Measurements from ENCODE around the gene MPPED1. TPM values are rescaled to one million over a fixed set of nuclear protein-coding genes. Genes with fewer than 3 reads are reported as not detected.

Gene MPPED1
- total and polyA plus RNA-seq, 2 of the 13 experiments (the other 11 are each of a cell fraction or from before 2014, with no cell fraction given), result 0.77 TPM; not detected in 1

GRCh38 chr22:43396934-43397457, 14.8 kb upstream of the MPPED1 start (continued):
- TF ChIP-seq ZBTB2 (CRISPR knock-in tag; IDR thresholded peaks at IDR 0.05; ENCODE audit: low read depth), result no peak
- no peak for TF ChIP-seq PRPF4 (IDR thresholded peaks at IDR 0.05; ENCODE audit: low read depth, low read length, poor library complexity, severe bottlenecking)
- TF ChIP-seq ZMAT5 (CRISPR knock-in tag; IDR thresholded peaks at IDR 0.05; ENCODE audit: borderline replicate concordance, low read depth), result no peak
- no peak for TF ChIP-seq ZNF180 (CRISPR knock-in tag; IDR thresholded peaks at IDR 0.05; ENCODE audit: borderline replicate concordance, low read depth)
- TF ChIP-seq ZNF501 (CRISPR knock-in tag; IDR thresholded peaks at IDR 0.05), result 0 out of 2 replicates have a peak, but pooled peaks have one; percentile 34
- TF ChIP-seq GATAD1 (CRISPR knock-in tag; IDR thresholded peaks at IDR 0.05), result peak; percentile 46; the same call in 1 of the 2 replicates
- no peak for TF ChIP-seq NFE2 (CRISPR knock-in tag; IDR thresholded peaks at IDR 0.05)
- no peak for TF ChIP-seq HIVEP1 (CRISPR knock-in tag; IDR thresholded peaks at IDR 0.05)
- TF ChIP-seq GATAD2A (CRISPR knock-in tag; IDR thresholded peaks at IDR 0.05), result peak; percentile 85
- TF ChIP-seq ZNF101 (CRISPR knock-in tag; IDR thresholded peaks at IDR 0.05; ENCODE audit: borderline replicate concordance, low read depth), result no peak
- no peak for TF ChIP-seq ETV6 (CRISPR knock-in tag; conservative IDR thresholded peaks at IDR 0.05)
- TF ChIP-seq RNF2 (conservative IDR thresholded peaks at IDR 0.05; ENCODE audit: low read depth), result no peak
- no peak for TF ChIP-seq FUBP1 (CRISPR knock-in tag; IDR thresholded peaks at IDR 0.05; ENCODE audit: borderline replicate concordance)
- no peak for TF ChIP-seq HOXA7 (CRISPR knock-in tag; IDR thresholded peaks at IDR 0.05)
- TF ChIP-seq TGIF2 (CRISPR knock-in tag; IDR thresholded peaks at IDR 0.05), result no peak
- TF ChIP-seq ZFP82 (CRISPR knock-in tag; IDR thresholded peaks at IDR 0.05; ENCODE audit: borderline replicate concordance), result no peak
- TF ChIP-seq MNT (IDR thresholded peaks at IDR 0.05), result no peak
- TF ChIP-seq MXD3 (CRISPR knock-in tag; IDR thresholded peaks at IDR 0.05), result no peak
- peak; percentile 94 for TF ChIP-seq PATZ1 (CRISPR knock-in tag; IDR thresholded peaks at IDR 0.05)
- no peak for TF ChIP-seq ZNF619 (CRISPR knock-in tag; IDR thresholded peaks at IDR 0.05)
- TF ChIP-seq GTF2F1 (IDR thresholded peaks at IDR 0.05; ENCODE audit: low read length), result no peak
- TF ChIP-seq PLSCR1 (CRISPR knock-in tag; IDR thresholded peaks at IDR 0.05; ENCODE audit: borderline replicate concordance), result no peak
